ENCODE data around the gene C11orf97. TPM values are rescaled to one million over a fixed set of nuclear protein-coding genes. Genes with fewer than 3 reads are reported as not detected.
"Not testable (repeated sequence)": the region's sequence is repeated elsewhere in the genome, so short reads cannot be mapped to it uniquely, and the experiment has no call there.

Gene C11orf97
- total RNA-seq, 1 experiment from 2014 or later = not detected

- no peaks in the 10 kb centered on the region for H3K9me3 ChIP-seq (ENCODE audit: control insufficient read depth, low read depth, low read length)
- H2AFZ ChIP-seq (ENCODE audit: low read length) = no peak overlapping the region
- no peak overlapping the region for H3K14ac ChIP-seq (ENCODE audit: insufficient read depth, low read length)
- Mint-ChIP-seq H3K27me3 (ENCODE audit: low read depth) (no peaks in the 10 kb centered on the region), H3K36me3 (ENCODE audit: insufficient read depth in 1 of 3, low read depth in 3 of 3) (no peaks in the 10 kb centered on the region), H3K9me3 (no peaks in the 10 kb centered on the region), H3K27ac (no peak overlapping the region), H3K4me3 (no peak overlapping the region), H3K4me1 (no peaks in the 10 kb centered on the region)
- H2BK5ac ChIP-seq (ENCODE audit: insufficient read length, low read length) = no peak overlapping the region
- no peaks in the 10 kb centered on the region for H3K27me3 ChIP-seq (ENCODE audit: insufficient read depth, low read length)
- no peak overlapping the region for H2BK120ac ChIP-seq (ENCODE audit: low read depth, low read length, poor library complexity, severe bottlenecking)
- H3K23ac ChIP-seq (ENCODE audit: insufficient read length, low read depth, low read length) = no peak overlapping the region
- no peak overlapping the region for H3K9ac ChIP-seq (ENCODE audit: extremely low read depth, insufficient read length, low read length)
- H3K4me1 ChIP-seq (ENCODE audit: insufficient read depth, low read length) = no peaks in the 10 kb centered on the region; the same call in 1 of the 2 replicates
- H3K23me2 ChIP-seq (ENCODE audit: insufficient read length, low read depth, low read length, poor library complexity, severe bottlenecking) = no peaks in the 10 kb centered on the region
- no peak for TF ChIP-seq CTCF (conservative IDR thresholded peaks at IDR 0.05)
- no peak overlapping the region for H4K91ac ChIP-seq (ENCODE audit: insufficient read length, low read depth, low read length)
- no peak overlapping the region for H3K27ac ChIP-seq (ENCODE audit: insufficient read length, low read depth, low read length)
- H3K79me2 ChIP-seq (ENCODE audit: insufficient read depth, low read length) = no peaks in the 10 kb centered on the region
- no peaks in the 10 kb centered on the region for H3K79me1 ChIP-seq (ENCODE audit: insufficient read depth, low read depth, low read length, poor library complexity, severe bottlenecking)
- H2BK12ac ChIP-seq (ENCODE audit: insufficient read length, low read depth, low read length) = no peak overlapping the region
- H3K56ac ChIP-seq (ENCODE audit: insufficient read length, low read depth, low read length) = no peak overlapping the region
- no peak for DNase-seq
- no peak overlapping the region for H3K4ac ChIP-seq (ENCODE audit: low read depth, low read length)
- H3K4me2 ChIP-seq (ENCODE audit: insufficient read depth, insufficient read length, low read length) = no peak overlapping the region
- no peak overlapping the region for H2AK5ac ChIP-seq (ENCODE audit: insufficient read length, low read length)
- no peak overlapping the region for H3T11ph ChIP-seq (ENCODE audit: low read length)
- no peak overlapping the region for H3K18ac ChIP-seq (ENCODE audit: insufficient read length, low read depth, low read length)
- WGBS (ENCODE audit: extremely low coverage, insufficient read length, low lambda C conversion rate) = no CpG with 5 or more reads among the region's 1 CpG
- no peak overlapping the region for H2BK20ac ChIP-seq (ENCODE audit: low read depth, low read length, poor library complexity, severe bottlenecking)
- H4K20me1 ChIP-seq (ENCODE audit: control insufficient read depth, insufficient read depth, insufficient read length) = no peaks in the 10 kb centered on the region
- no peak overlapping the region for H4K8ac ChIP-seq (replicated peaks; ENCODE audit: insufficient read length, low read depth, low read length)
- H2BK15ac ChIP-seq (ENCODE audit: low read depth, low read length) = no peak overlapping the region
- no peak overlapping the region for H4K5ac ChIP-seq (ENCODE audit: insufficient read length, low read depth, low read length)
Observed at GRCh38 chr11:94553938-94554337, 41.7 kb downstream of the C11orf97 start.

DNA sequence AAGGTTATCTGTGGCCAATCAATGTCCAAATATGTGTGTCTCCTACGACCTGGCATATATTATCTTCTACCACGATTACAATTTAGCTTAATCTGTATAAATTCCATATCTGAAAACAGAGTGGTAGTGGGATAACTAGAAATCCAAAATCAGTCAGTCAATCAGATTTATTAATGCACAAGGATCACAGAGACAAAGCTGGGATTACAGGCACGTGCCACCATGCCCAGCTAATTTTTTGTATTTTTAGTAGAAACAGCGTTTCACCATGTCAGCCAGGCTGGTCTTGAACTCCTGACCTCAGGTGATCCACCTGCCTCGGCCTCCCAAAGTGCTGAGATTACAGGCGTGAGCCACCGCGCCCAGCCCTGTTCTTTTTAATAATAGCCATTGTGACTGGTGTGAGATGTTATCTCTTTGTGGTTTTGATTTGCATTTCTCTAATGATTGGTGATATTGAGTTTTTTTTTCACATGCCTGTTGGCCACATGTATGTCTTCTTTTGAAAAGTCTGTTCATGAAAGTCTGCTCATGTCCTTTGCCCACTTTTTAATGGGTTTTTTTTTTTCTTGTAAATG lies 43.6 kb downstream of the C11orf97 start:
- WGBS (ENCODE audit: extremely low coverage, insufficient read length, low lambda C conversion rate) = no CpG with 5 or more reads among the region's 8 CpGs
- H3K9me3 ChIP-seq (ENCODE audit: control insufficient read depth, low read depth, low read length); H4K5ac ChIP-seq (ENCODE audit: insufficient read length, low read depth, low read length); H3K4me1 ChIP-seq (ENCODE audit: insufficient read depth, low read length); H3T11ph ChIP-seq (ENCODE audit: low read length); H3K4ac ChIP-seq (ENCODE audit: low read depth, low read length); H3K56ac ChIP-seq (ENCODE audit: insufficient read length, low read depth, low read length); H3K27ac Mint-ChIP-seq; H3K14ac ChIP-seq (ENCODE audit: insufficient read depth, low read length); H3K4me1 Mint-ChIP-seq; H2BK120ac ChIP-seq (ENCODE audit: low read depth, low read length, poor library complexity, severe bottlenecking); H3K79me2 ChIP-seq (ENCODE audit: insufficient read depth, low read length); H3K27me3 Mint-ChIP-seq (ENCODE audit: low read depth); H2BK15ac ChIP-seq (ENCODE audit: low read depth, low read length); H3K4me2 ChIP-seq (ENCODE audit: insufficient read depth, insufficient read length, low read length); H3K9ac ChIP-seq (ENCODE audit: extremely low read depth, insufficient read length, low read length); H3K18ac ChIP-seq (ENCODE audit: insufficient read length, low read depth, low read length); H2BK5ac ChIP-seq (ENCODE audit: insufficient read length, low read length); H4K8ac ChIP-seq (replicated peaks; ENCODE audit: insufficient read length, low read depth, low read length); H3K9me3 Mint-ChIP-seq; H3K4me3 Mint-ChIP-seq; H2BK20ac ChIP-seq (ENCODE audit: low read depth, low read length, poor library complexity, severe bottlenecking); H2BK12ac ChIP-seq (ENCODE audit: insufficient read length, low read depth, low read length); H3K36me3 Mint-ChIP-seq (ENCODE audit: insufficient read depth in 1 of 3, low read depth in 3 of 3); H3K27me3 ChIP-seq (ENCODE audit: insufficient read depth, low read length); H4K20me1 ChIP-seq (ENCODE audit: control insufficient read depth, insufficient read depth, insufficient read length); H2AK5ac ChIP-seq (ENCODE audit: insufficient read length, low read length); H3K23me2 ChIP-seq (ENCODE audit: insufficient read length, low read depth, low read length, poor library complexity, severe bottlenecking); H4K91ac ChIP-seq (ENCODE audit: insufficient read length, low read depth, low read length); H3K23ac ChIP-seq (ENCODE audit: insufficient read length, low read depth, low read length); H3K27ac ChIP-seq (ENCODE audit: insufficient read length, low read depth, low read length); H3K79me1 ChIP-seq (ENCODE audit: insufficient read depth, low read depth, low read length, poor library complexity, severe bottlenecking); H2AFZ ChIP-seq (ENCODE audit: low read length); DNase-seq: not testable (repeated sequence)

All from H9 (cell line).